GM12878 (cell line): ENCODE measurements around the gene KANK4.

Experiments used
- EP300 ChIP-seq, 2 experiments: fragments of 150-350 bp in 1 of 2; IDR thresholded peaks; 2 replicates each; pipeline ENCODE4 v1.6.1; 2011 to 2012; ENCODE audit warnings: low read depth in 2 of 2, low read length in 2 of 2, borderline replicate concordance in 1 of 2, improper control_type of control experiment in 1 of 2, inconsistent platforms in 1 of 2; ENCODE audit not compliant: control insufficient read depth in 1 of 2
- MTA2 ChIP-seq: fragments of 450-650 bp; IDR thresholded peaks from 2 replicates; pipeline ENCODE4 v1.6.1; 2016; ENCODE audit warnings: low read depth, mild to moderate bottlenecking, moderate library complexity
- SKIL ChIP-seq: fragments of 450-650 bp; IDR thresholded peaks from 2 replicates; pipeline ENCODE4 v1.6.1; 2017; ENCODE audit warnings: mild to moderate bottlenecking, low read depth, inconsistent platforms; ENCODE audit not compliant: poor library complexity, severe bottlenecking
- TF ChIP-seq, protein P1 (sequence below): IDR thresholded peaks from 2 replicates; pipeline ENCODE4 v1.6.1; 2011; ENCODE audit warnings: borderline replicate concordance, low read depth, mild to moderate bottlenecking, moderate library complexity, mixed read lengths, low read length; ENCODE audit not compliant: insufficient read depth; ENCODE audit errors: extremely low read length

DNA sequence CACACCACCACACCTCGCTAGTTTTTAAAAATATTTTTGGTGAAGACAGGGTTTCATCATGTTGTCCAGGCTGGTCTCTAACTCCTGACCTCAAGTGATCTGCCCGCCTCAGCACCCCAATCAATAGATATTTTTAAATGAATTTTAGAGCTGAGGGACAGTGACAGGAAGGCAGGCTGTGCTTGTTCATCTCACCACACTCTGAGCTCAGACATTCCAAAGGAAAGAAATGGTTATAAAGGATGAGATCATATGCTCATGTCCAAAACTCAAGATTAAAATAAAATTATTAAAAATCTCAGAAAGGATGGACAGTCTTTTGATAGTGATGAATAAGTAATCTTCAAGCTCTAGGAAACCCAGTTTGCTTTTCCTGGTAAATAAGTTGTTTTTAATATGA is 83.7 kb downstream of the KANK4 start:
- TF ChIP-seq EP300 (IDR thresholded peaks at IDR 0.05; ENCODE audit: borderline replicate concordance in 1 of 2, control insufficient read depth in 1 of 2, low read depth in 2 of 2, low read length in 2 of 2) (no peak), MTA2 (no peak), SKIL (no peak)
- TF ChIP-seq, protein P1, sequence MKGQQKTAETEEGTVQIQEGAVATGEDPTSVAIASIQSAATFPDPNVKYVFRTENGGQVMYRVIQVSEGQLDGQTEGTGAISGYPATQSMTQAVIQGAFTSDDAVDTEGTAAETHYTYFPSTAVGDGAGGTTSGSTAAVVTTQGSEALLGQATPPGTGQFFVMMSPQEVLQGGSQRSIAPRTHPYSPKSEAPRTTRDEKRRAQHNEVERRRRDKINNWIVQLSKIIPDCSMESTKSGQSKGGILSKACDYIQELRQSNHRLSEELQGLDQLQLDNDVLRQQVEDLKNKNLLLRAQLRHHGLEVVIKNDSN = no peak
